ENCODE measurements around the gene TGFBR3.

The TGFBR3 gene

GRCh38 chr1:91826248-91826647 is 59.7 kb downstream of the TGFBR3 start:
- no peak for DNase-seq (ENCODE audit: low read depth, low spot score)

GRCh38 chr1:91821126-91821868 is 64.7 kb downstream of the TGFBR3 start:
- no peak for DNase-seq (ENCODE audit: low read depth, low spot score)

GRCh38 chr1:91819038-91819788 is 66.7 kb downstream of the TGFBR3 start:
- no peak for DNase-seq (ENCODE audit: low read depth, low spot score)

GRCh38 chr1:91818713-91818975 is 67.3 kb downstream of the TGFBR3 start:
- DNase-seq (ENCODE audit: low read depth, low spot score), result no peak

GRCh38 chr1:91817211-91817905 is 68.6 kb downstream of the TGFBR3 start:
- no peak for DNase-seq (ENCODE audit: low read depth, low spot score)

GRCh38 chr1:91816031-91816430 is 69.9 kb downstream of the TGFBR3 start:
- no peak for DNase-seq (ENCODE audit: low read depth, low spot score)

GRCh38 chr1:91814448-91814847 is 71.5 kb downstream of the TGFBR3 start:
- no peak for DNase-seq (ENCODE audit: low read depth, low spot score)

- no peak for DNase-seq (ENCODE audit: low read depth, low spot score)
Measured at GRCh38 chr1:91813813-91814212, 72.1 kb downstream of the TGFBR3 start.

GRCh38 chr1:91811363-91812025 is 74.5 kb downstream of the TGFBR3 start:
- DNase-seq (ENCODE audit: low read depth, low spot score), result no peak

- DNase-seq (ENCODE audit: low read depth, low spot score), result no peak
Measured at GRCh38 chr1:91809317-91809716, 76.6 kb downstream of the TGFBR3 start.

GRCh38 chr1:91807921-91808620 is 77.9 kb downstream of the TGFBR3 start:
- no peak for DNase-seq (ENCODE audit: low read depth, low spot score)

GRCh38 chr1:91806769-91807700 is 78.9 kb downstream of the TGFBR3 start:
- no peak for DNase-seq (ENCODE audit: low read depth, low spot score)

- DNase-seq (ENCODE audit: low read depth, low spot score), result no peak
Measured at GRCh38 chr1:91806181-91806768, 79.7 kb downstream of the TGFBR3 start.

GRCh38 chr1:91805311-91805801 is 80.6 kb downstream of the TGFBR3 start:
- DNase-seq (ENCODE audit: low read depth, low spot score), result no peak

- DNase-seq (ENCODE audit: low read depth, low spot score), result peak; percentile 46
Measured at GRCh38 chr1:91804546-91805023, 81.4 kb downstream of the TGFBR3 start.

GRCh38 chr1:91803847-91804545 is 82.0 kb downstream of the TGFBR3 start:
- DNase-seq (ENCODE audit: low read depth, low spot score), result peak; percentile 39

GRCh38 chr1:91803123-91803522 is 82.8 kb downstream of the TGFBR3 start:
- DNase-seq (ENCODE audit: low read depth, low spot score), result no peak

- no peak for DNase-seq (ENCODE audit: low read depth, low spot score)
Measured at GRCh38 chr1:91801496-91802115, 84.3 kb downstream of the TGFBR3 start.

GRCh38 chr1:91799863-91800262 is 86.1 kb downstream of the TGFBR3 start:
- no peak for DNase-seq (ENCODE audit: low read depth, low spot score)

Measured in activated CD4-positive, CD25-positive, alpha-beta regulatory T cell treated with anti-CD3 and anti-CD28 coated beads, Interleukin-2, amount 50 U/mL, for 16 hours (primary cell).